GM12874 (cell line): ENCODE results near the gene VDR.

Experiments
- CTCF ChIP-seq: IDR thresholded peaks from 2 replicates; pipeline ENCODE4 v1.5.1; 2011; ENCODE audit warnings: low read depth, mild to moderate bottlenecking, control low read depth, low read length, moderate library complexity; ENCODE audit not compliant: insufficient read depth

VDR gene

GRCh38 chr12:47851303-47851952, 53.4 kb downstream of the VDR start:
- TF ChIP-seq CTCF: no peak

- no peak for TF ChIP-seq CTCF
Measured at GRCh38 chr12:47850153-47851084, 54.4 kb downstream of the VDR start.

- TF ChIP-seq CTCF: no peak
Measured at GRCh38 chr12:47849261-47849660, 55.5 kb downstream of the VDR start.

GRCh38 chr12:47848853-47849252, 55.9 kb downstream of the VDR start:
- TF ChIP-seq CTCF: no peak

GRCh38 chr12:47846294-47846996, 58.3 kb downstream of the VDR start:
- TF ChIP-seq CTCF: no peak

- no peak for TF ChIP-seq CTCF
Measured at GRCh38 chr12:47845081-47845480, 59.7 kb downstream of the VDR start.

- TF ChIP-seq CTCF: no peak
Measured at GRCh38 chr12:47844264-47845019, 60.4 kb downstream of the VDR start.
